Myometrial cell (primary cell): ENCODE results near the gene BRPF1. TPM values are rescaled to one million over a fixed set of nuclear protein-coding genes. Genes with fewer than 3 reads are reported as not detected.

Source experiments
- total RNA-seq: library from RNA; depleted of rRNA; stranded (reverse); fragments of >200 nt; gene quantifications from 2 replicates; pipeline ENCODE4 v1.2.3, GENCODE V29; 2015

BRPF1 gene
- 8.6 and 9.9 TPM in 2 replicates for total RNA-seq

GRCh38 chr3:9731206-9732079, at the start of gene BRPF1:
Gene BRPF1 (plus strand): TSS chr3:9731735. CDS start chr3:9734141, 2,406 bp downstream.

GRCh38 chr3:9703736-9704346, 27.7 kb upstream of the BRPF1 start, which contains the start of gene CPNE9:
Gene CPNE9 (plus strand): TSS chr3:9703833. CDS start chr3:9703997, 164 bp downstream.

GRCh38 chr3:9749645-9750555, 18.4 kb downstream of the BRPF1 start, which contains the start of gene OGG1:
Gene OGG1 (plus strand): TSS chr3:9749952. CDS start chr3:9750287, 335 bp downstream.

GRCh38 chr3:9769426-9770275, 38.1 kb downstream of the BRPF1 start, which contains the start of gene CAMK1:
Gene CAMK1 (minus strand): TSS chr3:9769947. CDS start chr3:9767749, 2,198 bp downstream.

GRCh38 chr3:9792405-9793160, 61.0 kb downstream of the BRPF1 start, which contains the start of the genes ARPC4 and TADA3:
Gene ARPC4 (plus strand): TSS chr3:9793082. CDS start chr3:9793122, 40 bp downstream.
Gene TADA3 (minus strand): TSS chr3:9792473. CDS start chr3:9791466, 1,007 bp downstream.

Other genes starting within 250 kb of the BRPF1 start
- not detected in 2 replicates for gene LHFPL4, start 177.9 kb upstream of the BRPF1 start, total RNA-seq
- gene MTMR14, start 82.2 kb upstream of the BRPF1 start, total RNA-seq: 41.6 and 46.1 TPM in 2 replicates
- gene CPNE9, start 27.9 kb upstream of the BRPF1 start, total RNA-seq: not detected in 2 replicates
- 26.9 and 39.8 TPM in 2 replicates for gene OGG1, start 18.2 kb downstream of the BRPF1 start, total RNA-seq
- gene CAMK1, start 38.2 kb downstream of the BRPF1 start, total RNA-seq: 53.0 and 54.8 TPM in 2 replicates
- 121 and 134 TPM in 2 replicates for gene TADA3, start 60.7 kb downstream of the BRPF1 start, total RNA-seq
- 287 and 324 TPM in 2 replicates for gene ARPC4, start 61.3 kb downstream of the BRPF1 start, total RNA-seq
- 3.2 and 4.4 TPM in 2 replicates for gene TTLL3, start 78.5 kb downstream of the BRPF1 start, total RNA-seq
- 71.5 and 87.0 TPM in 2 replicates for gene RPUSD3, start 112.3 kb downstream of the BRPF1 start, total RNA-seq
- gene CIDEC, start 148.5 kb downstream of the BRPF1 start, total RNA-seq: 0.29 and 0.35 TPM in 2 replicates
- gene JAGN1, start 158.9 kb downstream of the BRPF1 start, total RNA-seq: 84.8 and 89.7 TPM in 2 replicates
- gene IL17RE, start 171.1 kb downstream of the BRPF1 start, total RNA-seq: 3.5 and 5.5 TPM in 2 replicates
- 65.7 and 80.7 TPM in 2 replicates for gene IL17RC, start 185.4 kb downstream of the BRPF1 start, total RNA-seq
- gene CRELD1, start 202.1 kb downstream of the BRPF1 start, total RNA-seq: 30.1 and 45.0 TPM in 2 replicates
- gene PRRT3, start 220.7 kb downstream of the BRPF1 start, total RNA-seq: 2.0 and 2.3 TPM in 2 replicates